ENCODE data around the gene CDIP1. TPM values are rescaled to one million over a fixed set of nuclear protein-coding genes. Genes with fewer than 3 reads are reported as not detected.

Gene CDIP1
- total RNA-seq, 3 donors from 2014 or later, result 16.9 to 23.5 (median 19.6) TPM

GRCh38 chr16:4508806-4509205 lies 29.8 kb downstream of the CDIP1 start:
- DNase-seq, result no peak
- no peak for TF ChIP-seq CTCF (IDR thresholded peaks at IDR 0.05)
- H3K4me3 ChIP-seq, result no peak overlapping the region
- H3K4me1 ChIP-seq (ENCODE audit: low read depth), result peaks cover 5% of the 10 kb centered on the region
- ATAC-seq, result no peak
- no peaks in the 10 kb centered on the region for H3K9me3 ChIP-seq
- intact Hi-C loops (cut with DNase I, micrococcal nuclease), result loop anchor here in 1 of 2 donors (5.0 kb wide), 1 partner anchor 38 kb away; no protein-coding TSS in a partner anchor
- H3K36me3 ChIP-seq (ENCODE audit: low read depth), result peaks cover 9% of the 10 kb centered on the region

GRCh38 chr16:4507588-4508345 lies 30.8 kb downstream of the CDIP1 start:
- ATAC-seq (no peak), DNase-seq (no peak)
- Histone ChIP-seq H3K4me3 (no peak overlapping the region), H3K36me3 (ENCODE audit: low read depth) (peaks cover 9% of the 10 kb centered on the region), H3K9me3 (no peaks in the 10 kb centered on the region), H3K4me1 (ENCODE audit: low read depth) (peaks cover 4% of the 10 kb centered on the region)
- TF ChIP-seq CTCF (IDR thresholded peaks at IDR 0.05), result no peak
- intact Hi-C loops (cut with DNase I, micrococcal nuclease), result loop anchor here in 1 of 2 donors (5.0 kb wide), 1 partner anchor 40 kb away; no protein-coding TSS in a partner anchor

GRCh38 chr16:4506450-4506849 lies 32.1 kb downstream of the CDIP1 start:
- Histone ChIP-seq H3K4me3 (no peak overlapping the region), H3K9me3 (no peaks in the 10 kb centered on the region), H3K36me3 (ENCODE audit: low read depth) (peaks cover 9% of the 10 kb centered on the region), H3K4me1 (ENCODE audit: low read depth) (peaks cover under 1% of the 10 kb centered on the region)
- peak; percentile 74 for ATAC-seq
- DNase-seq, result peak in 1 of 3 donors; percentile 79
- intact Hi-C loops (cut with DNase I, micrococcal nuclease), result loop anchor here in 1 of 2 donors (5.0 kb wide), 1 partner anchor 41 kb away; no protein-coding TSS in a partner anchor
- peak; percentile 47 for TF ChIP-seq CTCF (IDR thresholded peaks at IDR 0.05)

- peak; percentile 76 for ATAC-seq
- intact Hi-C loops (cut with DNase I, micrococcal nuclease), result loop anchor here in 1 of 2 donors (5.0 kb wide), 1 partner anchor 42 kb away; no protein-coding TSS in a partner anchor
- Histone ChIP-seq H3K4me1 (ENCODE audit: low read depth) (peaks cover 2% of the 10 kb centered on the region), H3K36me3 (ENCODE audit: low read depth) (peaks cover 9% of the 10 kb centered on the region), H3K4me3 (no peak overlapping the region), H3K9me3 (no peaks in the 10 kb centered on the region)
- DNase-seq, result peak in 2 of 3 donors; percentile 48 to 86
- TF ChIP-seq CTCF (IDR thresholded peaks at IDR 0.05), result no peak
Measured at GRCh38 chr16:4505356-4506147, 33.0 kb downstream of the CDIP1 start.

GRCh38 chr16:4501071-4501478 lies 37.5 kb downstream of the CDIP1 start:
- no peaks in the 10 kb centered on the region for H3K36me3 ChIP-seq (ENCODE audit: low read depth)
- H3K4me3 ChIP-seq, result no peak overlapping the region
- no peak for DNase-seq
- no peaks in the 10 kb centered on the region for H3K9me3 ChIP-seq
- no peak for TF ChIP-seq CTCF (IDR thresholded peaks at IDR 0.05)
- ATAC-seq, result peak; percentile 38
- intact Hi-C loops (cut with DNase I, micrococcal nuclease), result no loop called here
- peaks cover 9% of the 10 kb centered on the region for H3K4me1 ChIP-seq (ENCODE audit: low read depth)
